AG04450 (cell line): ENCODE measurements around the gene LONRF2. TPM values are rescaled to one million over a fixed set of nuclear protein-coding genes. Genes with fewer than 3 reads are reported as not detected.

Source experiments
- CTCF ChIA-PET: fragments of 300-600, 350-600 bp; formaldehyde crosslinking; extraction: SDS; loops from one replicate; lab custom pipeline; 2022; ENCODE audit warnings: antibody characterized with exemption, inconsistent platforms; lab: Charles Lee
- POLR2A ChIA-PET: fragments of 350-600 bp; formaldehyde crosslinking; extraction: SDS; loops from one replicate; lab custom pipeline; 2021; ENCODE audit warnings: antibody characterized with exemption, inconsistent platforms; lab: Yijun Ruan, JAX
- DNase-seq: peaks from one replicate; pipeline ENCODE4 v3.0.0-alpha.2; 2011; ENCODE audit warnings: low read depth, low spot score
- H3K27ac ChIP-seq: one replicate; pipeline ENCODE4 v1.5.1; 2012; ENCODE audit warnings: low read depth, low read length, control low read depth
- H3K27me3 ChIP-seq: one replicate; pipeline ENCODE4 v1.6.0; 2012; ENCODE audit warnings: low read length; ENCODE audit not compliant: control insufficient read depth, insufficient read depth
- H3K4me3 ChIP-seq: 2 replicates; pipeline ENCODE4 v1.5.1; 2011; ENCODE audit warnings: mild to moderate bottlenecking, low read depth, low read length, control low read depth
- H3K9me3 ChIP-seq: 2 replicates; pipeline ENCODE4 v1.5.1; 2012; ENCODE audit warnings: low read length; ENCODE audit not compliant: control insufficient read depth, insufficient read depth
- polyA plus RNA-seq: library from polyadenylated mRNA; depleted of rRNA; stranded (reverse); fragments of >200 nt; gene quantifications from 2 replicates; pipeline ENCODE4 v1.2.3, GENCODE V29; 2011
- TF ChIP-seq, protein P1 (sequence below): IDR thresholded peaks from 2 replicates; pipeline ENCODE4 v1.5.1; 2011; ENCODE audit warnings: low read depth, low read length, control low read depth, inconsistent platforms

LONRF2 gene
- polyA plus RNA-seq, 1 experiment: 0.98 TPM

- no peak for DNase-seq
- ChIA-PET CTCF (interaction anchor here (2.0 kb wide), 2 partner anchors 22 to 682 kb away, joined by 7 to 11 read pairs; no protein-coding TSS in a partner anchor), POLR2A (no interaction called here)
- TF ChIP-seq, protein P1, sequence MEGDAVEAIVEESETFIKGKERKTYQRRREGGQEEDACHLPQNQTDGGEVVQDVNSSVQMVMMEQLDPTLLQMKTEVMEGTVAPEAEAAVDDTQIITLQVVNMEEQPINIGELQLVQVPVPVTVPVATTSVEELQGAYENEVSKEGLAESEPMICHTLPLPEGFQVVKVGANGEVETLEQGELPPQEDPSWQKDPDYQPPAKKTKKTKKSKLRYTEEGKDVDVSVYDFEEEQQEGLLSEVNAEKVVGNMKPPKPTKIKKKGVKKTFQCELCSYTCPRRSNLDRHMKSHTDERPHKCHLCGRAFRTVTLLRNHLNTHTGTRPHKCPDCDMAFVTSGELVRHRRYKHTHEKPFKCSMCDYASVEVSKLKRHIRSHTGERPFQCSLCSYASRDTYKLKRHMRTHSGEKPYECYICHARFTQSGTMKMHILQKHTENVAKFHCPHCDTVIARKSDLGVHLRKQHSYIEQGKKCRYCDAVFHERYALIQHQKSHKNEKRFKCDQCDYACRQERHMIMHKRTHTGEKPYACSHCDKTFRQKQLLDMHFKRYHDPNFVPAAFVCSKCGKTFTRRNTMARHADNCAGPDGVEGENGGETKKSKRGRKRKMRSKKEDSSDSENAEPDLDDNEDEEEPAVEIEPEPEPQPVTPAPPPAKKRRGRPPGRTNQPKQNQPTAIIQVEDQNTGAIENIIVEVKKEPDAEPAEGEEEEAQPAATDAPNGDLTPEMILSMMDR: no peak
- H3K27me3 ChIP-seq: no peaks in the 10 kb centered on the region
- H3K4me3 ChIP-seq: no peak overlapping the region
- no peak overlapping the region for H3K27ac ChIP-seq
- peaks cover 7% of the 10 kb centered on the region for H3K9me3 ChIP-seq
Observed at GRCh38 chr2:100241236-100241635, 81.1 kb downstream of the LONRF2 start.

GRCh38 chr2:100240386-100240785, 81.9 kb downstream of the LONRF2 start:
- H3K4me3 ChIP-seq: no peak overlapping the region
- ChIA-PET POLR2A (no interaction called here), CTCF (interaction anchor here (2.0 kb wide), 1 partner anchor 681 kb away, joined by 11 read pairs; no protein-coding TSS in a partner anchor)
- no peak overlapping the region for H3K27ac ChIP-seq
- TF ChIP-seq, protein P1: no peak
- H3K27me3 ChIP-seq: no peaks in the 10 kb centered on the region
- DNase-seq: no peak
- peaks cover 7% of the 10 kb centered on the region for H3K9me3 ChIP-seq

- TF ChIP-seq, protein P1: no peak
- Histone ChIP-seq H3K9me3 (peaks cover 7% of the 10 kb centered on the region), H3K27me3 (no peaks in the 10 kb centered on the region), H3K4me3 (no peak overlapping the region), H3K27ac (no peak overlapping the region)
- CTCF ChIA-PET: no interaction called here
- POLR2A ChIA-PET: no interaction called here
- no peak for DNase-seq
Observed at GRCh38 chr2:100239486-100240210, 82.7 kb downstream of the LONRF2 start.

- Histone ChIP-seq H3K4me3 (no peak overlapping the region), H3K27me3 (no peaks in the 10 kb centered on the region), H3K9me3 (peaks cover 3% of the 10 kb centered on the region; the same call in 1 of the 2 replicates), H3K27ac (no peak overlapping the region)
- TF ChIP-seq, protein P1: no peak
- CTCF ChIA-PET: no interaction called here
- POLR2A ChIA-PET: no interaction called here
- DNase-seq: no peak
Observed at GRCh38 chr2:100238471-100238870, 83.8 kb downstream of the LONRF2 start.

DNA sequence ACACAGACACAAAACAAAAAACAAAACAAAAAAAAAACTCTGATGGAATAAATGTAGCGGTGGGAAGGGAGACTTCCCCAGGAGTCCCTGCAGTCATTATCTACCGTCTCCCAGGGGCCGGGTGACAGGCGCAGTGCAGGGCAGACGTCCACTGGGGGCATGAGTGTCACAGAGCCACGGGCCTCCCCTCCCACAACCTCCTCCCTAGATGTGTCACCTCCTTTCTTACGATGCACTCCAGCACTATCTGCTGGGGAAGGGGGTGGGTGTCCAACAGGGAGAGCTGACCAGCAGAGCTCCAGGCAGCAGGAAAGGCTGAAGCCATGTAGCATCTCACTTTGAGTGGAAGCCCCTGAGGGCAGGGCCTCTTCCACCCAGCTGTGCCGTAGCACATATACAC, 84.5 kb downstream of the LONRF2 start:
- Histone ChIP-seq H3K27ac (no peak overlapping the region), H3K27me3 (no peaks in the 10 kb centered on the region), H3K4me3 (no peak overlapping the region), H3K9me3 (peaks cover 3% of the 10 kb centered on the region; the same call in 1 of the 2 replicates)
- ChIA-PET POLR2A (no interaction called here), CTCF (no interaction called here)
- TF ChIP-seq, protein P1: no peak
- no peak for DNase-seq
